ENCODE results near the gene MRPS10. TPM values are rescaled to one million over a fixed set of nuclear protein-coding genes. Genes with fewer than 3 reads are reported as not detected.

Gene MRPS10
- total RNA-seq, 1 donor = 52.5 TPM

GRCh38 chr6:42259841-42260395 is 42.3 kb upstream of the MRPS10 start:
- Histone ChIP-seq H3K27me3 (ENCODE audit: insufficient read depth, low read length) (no peaks in the 10 kb centered on the region), H3K36me3 (ENCODE audit: insufficient read depth, low read length) (peaks cover 23% of the 10 kb centered on the region), H3K4me2 (ENCODE audit: insufficient read depth, low read length) (no peak overlapping the region), H3K4me3 (ENCODE audit: insufficient read depth, low read length) (no peak overlapping the region), H3K27ac (ENCODE audit: low read depth, low read length) (no peak overlapping the region), H3K79me2 (ENCODE audit: insufficient read depth, low read length) (no peaks in the 10 kb centered on the region), H2AFZ (ENCODE audit: low read length) (no peak overlapping the region), H3K9me3 (ENCODE audit: low read depth, low read length) (no peaks in the 10 kb centered on the region), H4K20me1 (ENCODE audit: insufficient read depth, low read length) (no peaks in the 10 kb centered on the region), H3K4me1 (ENCODE audit: insufficient read depth, low read length) (peaks cover 23% of the 10 kb centered on the region)
- no peak for TF ChIP-seq CTCF (IDR thresholded peaks at IDR 0.05; ENCODE audit: extremely low read depth, low read depth, low read length)
- DNase-seq (ENCODE audit: insufficient read length, low spot score, missing footprints) = no peak

GRCh38 chr6:42259286-42259685 is 41.6 kb upstream of the MRPS10 start:
- peak; percentile 5 for DNase-seq (ENCODE audit: insufficient read length, low spot score, missing footprints)
- H3K27ac ChIP-seq (ENCODE audit: low read depth, low read length) = no peak overlapping the region

GRCh38 chr6:42257614-42258013 is 40.0 kb upstream of the MRPS10 start:
- peaks cover 23% of the 10 kb centered on the region for H3K4me1 ChIP-seq (ENCODE audit: insufficient read depth, low read length)
- H3K4me2 ChIP-seq (ENCODE audit: insufficient read depth, low read length) = no peak overlapping the region
- H3K9me3 ChIP-seq (ENCODE audit: low read depth, low read length) = no peaks in the 10 kb centered on the region
- H4K20me1 ChIP-seq (ENCODE audit: insufficient read depth, low read length) = no peaks in the 10 kb centered on the region
- no peak overlapping the region for H2AFZ ChIP-seq (ENCODE audit: low read length)
- H3K4me3 ChIP-seq (ENCODE audit: insufficient read depth, low read length) = no peak overlapping the region
- H3K79me2 ChIP-seq (ENCODE audit: insufficient read depth, low read length) = no peaks in the 10 kb centered on the region
- DNase-seq (ENCODE audit: insufficient read length, low spot score, missing footprints) = no peak
- peaks cover 35% of the 10 kb centered on the region for H3K36me3 ChIP-seq (ENCODE audit: insufficient read depth, low read length)
- no peaks in the 10 kb centered on the region for H3K27me3 ChIP-seq (ENCODE audit: insufficient read depth, low read length)
- no peak for TF ChIP-seq CTCF (IDR thresholded peaks at IDR 0.05; ENCODE audit: extremely low read depth, low read depth, low read length)
- H3K27ac ChIP-seq (ENCODE audit: low read depth, low read length) = no peak overlapping the region

More at GRCh38 chr6:42259286-42259685, 41.6 kb upstream of the MRPS10 start:
- H3K4me2 ChIP-seq (ENCODE audit: insufficient read depth, low read length) = no peak overlapping the region
- no peaks in the 10 kb centered on the region for H3K79me2 ChIP-seq (ENCODE audit: insufficient read depth, low read length)
- no peaks in the 10 kb centered on the region for H3K27me3 ChIP-seq (ENCODE audit: insufficient read depth, low read length)
- no peak overlapping the region for H2AFZ ChIP-seq (ENCODE audit: low read length)
- no peaks in the 10 kb centered on the region for H4K20me1 ChIP-seq (ENCODE audit: insufficient read depth, low read length)
- H3K4me3 ChIP-seq (ENCODE audit: insufficient read depth, low read length) = no peak overlapping the region
- TF ChIP-seq CTCF (IDR thresholded peaks at IDR 0.05; ENCODE audit: extremely low read depth, low read depth, low read length) = no peak
- H3K36me3 ChIP-seq (ENCODE audit: insufficient read depth, low read length) = peaks cover 27% of the 10 kb centered on the region
- peaks cover 23% of the 10 kb centered on the region for H3K4me1 ChIP-seq (ENCODE audit: insufficient read depth, low read length)
- no peaks in the 10 kb centered on the region for H3K9me3 ChIP-seq (ENCODE audit: low read depth, low read length)

GRCh38 chr6:42257063-42257462 is 39.4 kb upstream of the MRPS10 start:
- Histone ChIP-seq H3K27me3 (ENCODE audit: insufficient read depth, low read length) (no peaks in the 10 kb centered on the region), H2AFZ (ENCODE audit: low read length) (no peak overlapping the region), H3K36me3 (ENCODE audit: insufficient read depth, low read length) (peaks cover 35% of the 10 kb centered on the region), H3K27ac (ENCODE audit: low read depth, low read length) (no peak overlapping the region), H3K4me1 (ENCODE audit: insufficient read depth, low read length) (peaks cover 28% of the 10 kb centered on the region), H3K79me2 (ENCODE audit: insufficient read depth, low read length) (no peaks in the 10 kb centered on the region), H3K9me3 (ENCODE audit: low read depth, low read length) (no peaks in the 10 kb centered on the region), H3K4me2 (ENCODE audit: insufficient read depth, low read length) (no peak overlapping the region), H3K4me3 (ENCODE audit: insufficient read depth, low read length) (no peak overlapping the region), H4K20me1 (ENCODE audit: insufficient read depth, low read length) (no peaks in the 10 kb centered on the region)
- peak; percentile 49 for DNase-seq (ENCODE audit: insufficient read length, low spot score, missing footprints)
- no peak for TF ChIP-seq CTCF (IDR thresholded peaks at IDR 0.05; ENCODE audit: extremely low read depth, low read depth, low read length)

Measured in osteoblast (primary cell).